H1 (cell line): Measurements from ENCODE around the gene RPS15. TPM values are rescaled to one million over a fixed set of nuclear protein-coding genes. Genes with fewer than 3 reads are reported as not detected.

Experiments
- CTCF ChIA-PET: fragments of 300-600 bp; sonication (Branson Sonifier 250); formaldehyde crosslinking; loops from one replicate; lab custom pipeline; 2021; ENCODE audit not compliant: partially characterized antibody; lab: Charles Lee
- POLR2A ChIA-PET: fragments of 300-600 bp; sonication (Branson Sonifier 250); formaldehyde crosslinking; loops from one replicate; lab custom pipeline; 2021; ENCODE audit warnings: inconsistent platforms; ENCODE audit not compliant: partially characterized antibody; lab: Charles Lee
- DNase-seq, 2 experiments: peaks; one replicate each; pipeline versions ENCODE4 v3.0.0 to v3.0.0-alpha.2; 2010 to 2022; ENCODE audit warnings: low spot score in 2 of 2, low read depth in 1 of 2, mixed read lengths in 1 of 2
- FAIRE-seq: peaks from 2 replicates; lab custom pipeline; 2011; peaks lifted over from hg19 to GRCh38; lab: Jason Lieb, UNC
- H2AFZ ChIP-seq: 2 replicates; pipeline ENCODE4 v1.8.1; 2012; ENCODE audit warnings: low read length, inconsistent platforms
- H2AK5ac ChIP-seq: 2 replicates; pipeline ENCODE4 v1.6.1; 2013; ENCODE audit warnings: low read depth, low read length
- H2BK120ac ChIP-seq: replicated peaks from 2 replicates; pipeline ENCODE3; 2013; ENCODE audit warnings: low read depth, low read length, inconsistent platforms
- H2BK12ac ChIP-seq: 2 replicates; pipeline ENCODE4 v1.6.1; 2013; ENCODE audit warnings: low read depth, low read length
- H2BK15ac ChIP-seq: 2 replicates; pipeline ENCODE4 v1.6.1; 2013; ENCODE audit warnings: low read length
- H2BK20ac ChIP-seq: 2 replicates; pipeline ENCODE4 v1.6.1; 2013; ENCODE audit warnings: low read length
- H2BK5ac ChIP-seq: 2 replicates; pipeline ENCODE4 v1.6.1; 2013; ENCODE audit warnings: low read depth, low read length
- H3K14ac ChIP-seq: 2 replicates; pipeline ENCODE4 v1.6.1; 2013; ENCODE audit warnings: inconsistent platforms; ENCODE audit not compliant: insufficient read length
- H3K18ac ChIP-seq: 2 replicates; pipeline ENCODE4 v1.6.1; 2013; ENCODE audit warnings: low read length; ENCODE audit errors: extremely low read depth
- H3K23ac ChIP-seq: 2 replicates; pipeline ENCODE4 v1.6.1; 2013; ENCODE audit warnings: inconsistent platforms; ENCODE audit not compliant: insufficient read length
- H3K23me2 ChIP-seq: 2 replicates; pipeline ENCODE4 v1.6.1; 2013; ENCODE audit warnings: low read depth, low read length
- H3K27ac ChIP-seq: 2 replicates; pipeline ENCODE4 v1.6.1; 2011; ENCODE audit warnings: low read depth, low read length, inconsistent platforms
- H3K27me3 ChIP-seq, 4 experiments: replicated peaks in 1 of 4; 1 replicate in 1 of 4; 2 replicates in 3 of 4; pipeline versions ENCODE4 v1.6.1 to v1.8.1; 2011 to 2013; ENCODE audit warnings: low read length in 3 of 4, mild to moderate bottlenecking in 3 of 4, inconsistent platforms in 2 of 4, mixed read lengths in 2 of 4, moderate library complexity in 1 of 4; ENCODE audit not compliant: control insufficient read depth in 3 of 4, insufficient read depth in 3 of 4; ENCODE audit errors: extremely low read depth in 1 of 4
- H3K36me3 ChIP-seq, 4 experiments: 2 replicates each; pipeline versions ENCODE4 v1.6.1 to v1.8.1; 2011 to 2013; ENCODE audit warnings: mild to moderate bottlenecking in 4 of 4, low read length in 3 of 4, moderate library complexity in 2 of 4, control low read depth in 1 of 4, inconsistent platforms in 1 of 4; ENCODE audit not compliant: insufficient read depth in 4 of 4, control insufficient read depth in 2 of 4
- H3K4ac ChIP-seq: replicated peaks from 2 replicates; pipeline ENCODE3; 2013; ENCODE audit warnings: low read length, low read depth, mixed read lengths, inconsistent platforms; ENCODE audit not compliant: insufficient read length
- H3K4me1 ChIP-seq, 4 experiments: replicated peaks in 1 of 4; 1 replicate in 1 of 4; 2 replicates in 3 of 4; pipeline versions ENCODE4 v1.6.1 to v1.8.1; 2011 to 2013; ENCODE audit warnings: low read length in 3 of 4, inconsistent platforms in 2 of 4, mixed read lengths in 1 of 4; ENCODE audit not compliant: insufficient read depth in 4 of 4, control insufficient read depth in 3 of 4
- H3K4me2 ChIP-seq, 2 experiments: 2 replicates each; pipeline versions ENCODE4 v1.6.1 to v1.8.1; 2011 to 2013; ENCODE audit warnings: low read depth in 2 of 2, low read length in 2 of 2, control low read depth in 1 of 2, inconsistent platforms in 1 of 2, mild to moderate bottlenecking in 1 of 2; ENCODE audit not compliant: insufficient read depth in 1 of 2
- H3K4me3 ChIP-seq, 4 experiments: fragments of 200-600, 300-600 bp in 1 of 4; sonication (generic), shearing (Covaris generic), sonication (Bioruptor Twin) in 1 of 4; 2 replicates each; pipeline versions ENCODE4 v1.5.1 to v1.8.1; 2011 to 2016; ENCODE audit warnings: low read length in 4 of 4, low read depth in 3 of 4, control low read depth in 2 of 4, inconsistent platforms in 2 of 4, mild to moderate bottlenecking in 2 of 4, mixed read lengths in 1 of 4, moderate library complexity in 1 of 4; ENCODE audit not compliant: insufficient read depth in 2 of 4; ENCODE audit errors: extremely low read depth in 1 of 4
- H3K56ac ChIP-seq: replicated peaks from 2 replicates; pipeline ENCODE3; 2013; ENCODE audit warnings: low read depth, mild to moderate bottlenecking, mixed read lengths, low read length, inconsistent platforms; ENCODE audit not compliant: insufficient read length
- H3K79me1 ChIP-seq: 2 replicates; pipeline ENCODE4 v1.6.1; 2013; ENCODE audit warnings: low read depth, low read length, control low read depth
- H3K79me2 ChIP-seq, 2 experiments: 2 replicates each; pipeline versions ENCODE4 v1.6.1 to v1.8.1; 2012 to 2013; ENCODE audit warnings: low read length in 2 of 2, mild to moderate bottlenecking in 2 of 2, inconsistent platforms in 1 of 2; ENCODE audit not compliant: insufficient read depth in 2 of 2, control insufficient read depth in 1 of 2
- H3K9ac ChIP-seq, 4 experiments: replicated peaks in 1 of 4; 1 replicate in 1 of 4; 2 replicates in 3 of 4; pipeline versions ENCODE4 v1.6.1 to v1.8.1; 2011 to 2013; ENCODE audit warnings: low read depth in 3 of 4, low read length in 3 of 4, control low read depth in 2 of 4, mild to moderate bottlenecking in 2 of 4, moderate library complexity in 2 of 4, inconsistent platforms in 1 of 4; ENCODE audit errors: extremely low read depth in 1 of 4
- H3K9me3 ChIP-seq, 2 experiments: 2 replicates each; pipeline versions ENCODE4 v1.6.1 to v1.8.1; 2012 to 2013; ENCODE audit warnings: mild to moderate bottlenecking in 2 of 2, moderate library complexity in 2 of 2, control low read depth in 1 of 2, inconsistent platforms in 1 of 2, low read depth in 1 of 2, low read length in 1 of 2, mixed read lengths in 1 of 2; ENCODE audit not compliant: insufficient read depth in 2 of 2
- H4K20me1 ChIP-seq, 2 experiments: replicated peaks in 1 of 2; 2 replicates each; pipeline versions ENCODE3 to v1.8.1; 2011 to 2013; ENCODE audit warnings: inconsistent platforms in 2 of 2, low read length in 2 of 2, mild to moderate bottlenecking in 1 of 2; ENCODE audit not compliant: insufficient read depth in 2 of 2, control insufficient read depth in 1 of 2
- H4K5ac ChIP-seq: 2 replicates; pipeline ENCODE4 v1.6.1; 2013; ENCODE audit warnings: low read length, low read depth, mixed read lengths, inconsistent platforms; ENCODE audit not compliant: insufficient read length
- H4K8ac ChIP-seq: 2 replicates; pipeline ENCODE4 v1.8.0; 2013; ENCODE audit warnings: mild to moderate bottlenecking, moderate library complexity, low read length, inconsistent platforms; ENCODE audit not compliant: insufficient read depth; ENCODE audit errors: extremely low read depth
- H4K91ac ChIP-seq: replicated peaks from 2 replicates; pipeline ENCODE3; 2013; ENCODE audit warnings: low read length, mixed read lengths, inconsistent platforms; ENCODE audit not compliant: insufficient read length
- CHD2 ChIP-seq: IDR thresholded peaks from 2 replicates; pipeline ENCODE4 v1.6.1; 2012; ENCODE audit warnings: low read length, improper control_type of control experiment
- KDM4A ChIP-seq: IDR thresholded peaks from one replicate; pipeline ENCODE4 v1.7.1; 2012; ENCODE audit warnings: low read depth, mild to moderate bottlenecking, moderate library complexity, low read length, inconsistent platforms; ENCODE audit not compliant: severe bottlenecking
- KDM5A ChIP-seq: fragments of 200-600 bp; IDR thresholded peaks from 2 replicates; pipeline ENCODE4 v1.7.1; 2012; ENCODE audit warnings: mild to moderate bottlenecking, low read length, inconsistent platforms, mixed read lengths
- NRF1 ChIP-seq: IDR thresholded peaks from 2 replicates; pipeline ENCODE4 v1.6.1; 2011; ENCODE audit warnings: mild to moderate bottlenecking, low read depth, low read length, improper control_type of control experiment
- POLR2AphosphoS5 ChIP-seq: IDR thresholded peaks from 2 replicates; pipeline ENCODE4 v1.6.1; 2011; ENCODE audit warnings: low read depth, low read length
- RNF2 ChIP-seq: fragments of 200-900, 300-1000 bp; sonication (generic); IDR thresholded peaks from 2 replicates; pipeline ENCODE4 v1.7.1; 2016; ENCODE audit warnings: borderline replicate concordance, low read depth, mild to moderate bottlenecking, antibody characterized with exemption, low read length; ENCODE audit not compliant: poor library complexity, severe bottlenecking; ENCODE audit errors: missing control alignments
- SIRT6 ChIP-seq: IDR thresholded peaks from one replicate; pipeline ENCODE4 v1.7.1; 2012; ENCODE audit warnings: low read length, inconsistent platforms
- SP2 ChIP-seq: IDR thresholded peaks from 2 replicates; pipeline ENCODE4 v1.6.1; 2012; ENCODE audit warnings: mild to moderate bottlenecking, low read length, inconsistent platforms
- TAF7 ChIP-seq: optimal IDR thresholded peaks from 2 replicates; pipeline ENCODE3; 2011; ENCODE audit warnings: low read depth, mild to moderate bottlenecking, inconsistent platforms, low read length, moderate library complexity, borderline replicate concordance
- WGBS, 2 experiments: shearing (Covaris generic) in 1 of 2; methylation state at CpG; one replicate each; pipeline versions ENCODE4 v1.1.6 to v1.1.7; 2013 to 2015; ENCODE audit warnings: low lambda C conversion rate in 2 of 2, mixed read lengths in 2 of 2, inconsistent platforms in 1 of 2, low coverage in 1 of 2, missing lambda C conversion rate in 1 of 2; ENCODE audit not compliant: insufficient replicate concordance in 2 of 2, insufficient coverage in 1 of 2, insufficient read length in 1 of 2; ENCODE audit errors: extremely low coverage in 1 of 2, missing lambda C conversion rate in 1 of 2; 5-methylcytosine and 5-hydroxymethylcytosine counted together
- polyA plus RNA-seq, 7 experiments: library from polyadenylated mRNA; depleted of rRNA in 3 of 7; stranded (reverse) in 5 of 7; unstranded in 2 of 7; fragments of >200 nt in 5 of 7; fragments of 200-250 nt in 2 of 7; gene quantifications; 1 replicate in 5 of 7; 2 replicates in 1 of 7; 4 replicates in 1 of 7; pipeline versions ENCODE4 v1.2.1 to v1.2.3, GENCODE V29; 2011 to 2013; ENCODE audit warnings: missing spikeins in 2 of 7, mixed read lengths in 2 of 7
- total RNA-seq: library from RNA; stranded (reverse); fragmentation: NEBNext Ultra II Directional; extraction: Animal tissue kit (Norgen Biotek cat#: 25700); gene quantifications from 2 replicates; pipeline ENCODE4 v1.2.1, GENCODE V29; 2021

RPS15 gene
- total and polyA plus RNA-seq, 2 of the 8 experiments (the other 6 are each of a cell fraction or from before 2014, with no cell fraction given) = 1,562 to 3,890 TPM

- peaks cover 11 to 16% (median 14%) of the 10 kb centered on the region in 4 experiments for H3K36me3 ChIP-seq
- no peaks in the 10 kb centered on the region for H3K9me3 ChIP-seq
- H3K18ac ChIP-seq = no peak overlapping the region
- 7% methylated on average over 25 of the region's 99 CpGs; no CpG with 5 or more reads in 1 of the 2 experiments for WGBS, 2 experiments
- no peak overlapping the region for H3K4ac ChIP-seq
- no peak overlapping the region for H2AK5ac ChIP-seq
- DNase-seq (peak in 1 of 2 experiments; percentile 77), FAIRE-seq (no peak)
- no peaks in the 10 kb centered on the region for H3K79me1 ChIP-seq
- H3K27me3 ChIP-seq = peaks cover 33 to 49% (median 46%) of the 10 kb centered on the region in 4 experiments
- no peak overlapping the region for H4K91ac ChIP-seq
- H3K56ac ChIP-seq = no peak overlapping the region
- TF ChIP-seq POLR2AphosphoS5 (no peak), NRF1 (peak; percentile 36; the same call in 1 of the 2 replicates), CHD2 (no peak), RNF2 (no peak), SP2 (no peak), KDM4A (peak; percentile 49), KDM5A (no peak), TAF7 (no peak), SIRT6 (no peak)
- CTCF ChIA-PET = interaction anchor here (1.0 to 5.6 kb wide), 8 partner anchors 9 to 43 kb away, joined by 4 to 54 read pairs (median 6); no protein-coding TSS in a partner anchor
- H2BK5ac ChIP-seq = no peak overlapping the region
- H3K4me1 ChIP-seq = peaks cover 0 to 24% (median 10%) of the 10 kb centered on the region in 4 experiments; a peak in 6 of 7 replicates
- H2AFZ ChIP-seq = no peak overlapping the region
- H3K4me3 ChIP-seq = peak overlapping the region; percentile 23 to 68 (median 38); a peak in 6 of 8 replicates
- H2BK15ac ChIP-seq = no peak overlapping the region
- H3K9ac ChIP-seq = no peak overlapping the region
- H4K8ac ChIP-seq = no peak overlapping the region
- peak overlapping the region; percentile 11 to 69 for H3K4me2 ChIP-seq
- no peak overlapping the region for H2BK12ac ChIP-seq
- no peak overlapping the region for H3K27ac ChIP-seq
- H2BK120ac ChIP-seq = no peak overlapping the region
- H2BK20ac ChIP-seq = no peak overlapping the region
- no peak overlapping the region for H3K23ac ChIP-seq
- H3K23me2 ChIP-seq = peaks cover 4% of the 10 kb centered on the region; the same call in 1 of the 2 replicates
- no peak overlapping the region for H3K14ac ChIP-seq
- H4K20me1 ChIP-seq = peaks cover 16 to 18% of the 10 kb centered on the region in 2 experiments
- POLR2A ChIA-PET = interaction anchor here (1.0 to 7.6 kb wide), 9 partner anchors 8 to 177 kb away, joined by 3 to 109 read pairs (median 5); partner anchors contain the start of genes APC2 and CIRBP
- H3K79me2 ChIP-seq = no peaks in the 10 kb centered on the region
- no peak overlapping the region for H4K5ac ChIP-seq
These were observed 7.9 kb downstream of the RPS15 start for GRCh38 chr19:1445932-1446712.
